ENCODE measurements around the gene IQSEC1. TPM values are rescaled to one million over a fixed set of nuclear protein-coding genes. Genes with fewer than 3 reads are reported as not detected.

Gene IQSEC1
- total RNA-seq, 1 donor from 2014 or later, result 29.5 TPM

DNA sequence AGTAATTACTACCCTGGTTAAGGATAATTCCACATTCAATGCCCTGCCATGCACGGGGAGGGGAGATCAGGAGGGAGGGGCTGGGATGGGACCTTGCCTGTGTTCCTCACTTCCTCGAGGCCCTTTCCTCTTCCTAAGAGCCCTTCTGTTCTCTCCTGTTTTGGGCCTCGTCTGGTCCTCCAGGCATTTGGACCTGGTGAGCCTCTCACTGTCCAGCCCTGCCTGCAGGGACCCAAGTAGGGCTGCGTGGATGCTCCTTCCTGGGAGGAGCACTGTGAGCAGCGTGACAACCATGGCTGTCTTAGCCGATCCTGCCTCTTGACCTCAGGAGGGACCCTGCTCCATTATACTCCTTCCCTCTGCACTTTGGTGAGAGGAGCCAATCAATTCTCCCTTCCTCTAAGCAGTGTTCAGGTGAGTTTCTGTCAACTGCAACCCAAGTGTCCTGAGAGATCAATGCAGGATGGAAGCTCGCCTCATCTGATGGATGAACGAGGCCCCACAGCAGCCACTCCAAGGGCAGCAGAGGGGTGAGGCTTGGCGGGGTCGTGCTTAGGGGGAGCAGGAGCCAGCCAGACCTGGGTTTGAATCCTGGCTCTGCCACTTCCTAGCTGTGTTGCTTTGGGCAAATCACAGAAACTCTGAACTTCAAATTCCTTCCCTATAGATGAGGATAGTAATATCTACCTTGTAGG lies 92.5 kb downstream of the IQSEC1 start:
- Histone ChIP-seq H4K20me1 (ENCODE audit: insufficient read depth, low read length) (peaks cover 23% of the 10 kb centered on the region), H3K36me3 (ENCODE audit: insufficient read depth, low read length) (no peaks in the 10 kb centered on the region), H3K9ac (ENCODE audit: low read length) (no peak overlapping the region), H3K79me2 (ENCODE audit: insufficient read depth, low read length) (no peaks in the 10 kb centered on the region), H3K4me2 (ENCODE audit: low read length) (no peak overlapping the region), H3K4me1 (ENCODE audit: insufficient read depth, low read length) (no peaks in the 10 kb centered on the region), H3K27ac (ENCODE audit: low read depth, low read length) (no peak overlapping the region), H3K9me3 (ENCODE audit: insufficient read depth, low read depth, low read length) (no peaks in the 10 kb centered on the region), H3K4me3 (ENCODE audit: insufficient read depth, low read depth, low read length) (no peak overlapping the region), H3K27me3 (ENCODE audit: insufficient read depth, low read length) (peaks cover 5% of the 10 kb centered on the region), H2AFZ (ENCODE audit: low read depth, low read length) (no peak overlapping the region)
- H3K27me3 Mint-ChIP-seq (ENCODE audit: low read depth, unreplicated experiment), result peaks cover 3% of the 10 kb centered on the region
- H3K9me3 Mint-ChIP-seq (ENCODE audit: unreplicated experiment), result no peaks in the 10 kb centered on the region
- H3K4me1 Mint-ChIP-seq (ENCODE audit: low read depth, unreplicated experiment), result peaks cover 3% of the 10 kb centered on the region
- DNase-seq (ENCODE audit: low read depth) (no peak), FAIRE-seq (no peak)
- H3K36me3 Mint-ChIP-seq (ENCODE audit: low read depth, unreplicated experiment), result no peaks in the 10 kb centered on the region
- no peak for TF ChIP-seq CTCF (IDR thresholded peaks at IDR 0.05; ENCODE audit: insufficient read depth, low read depth, low read length)
- no peak for TF ChIP-seq EZH2 (IDR thresholded peaks at IDR 0.05; ENCODE audit: insufficient read depth, low read length)
- no peak overlapping the region for H3K27ac Mint-ChIP-seq (ENCODE audit: unreplicated experiment)
- H3K4me3 Mint-ChIP-seq (ENCODE audit: unreplicated experiment), result no peak overlapping the region

DNA sequence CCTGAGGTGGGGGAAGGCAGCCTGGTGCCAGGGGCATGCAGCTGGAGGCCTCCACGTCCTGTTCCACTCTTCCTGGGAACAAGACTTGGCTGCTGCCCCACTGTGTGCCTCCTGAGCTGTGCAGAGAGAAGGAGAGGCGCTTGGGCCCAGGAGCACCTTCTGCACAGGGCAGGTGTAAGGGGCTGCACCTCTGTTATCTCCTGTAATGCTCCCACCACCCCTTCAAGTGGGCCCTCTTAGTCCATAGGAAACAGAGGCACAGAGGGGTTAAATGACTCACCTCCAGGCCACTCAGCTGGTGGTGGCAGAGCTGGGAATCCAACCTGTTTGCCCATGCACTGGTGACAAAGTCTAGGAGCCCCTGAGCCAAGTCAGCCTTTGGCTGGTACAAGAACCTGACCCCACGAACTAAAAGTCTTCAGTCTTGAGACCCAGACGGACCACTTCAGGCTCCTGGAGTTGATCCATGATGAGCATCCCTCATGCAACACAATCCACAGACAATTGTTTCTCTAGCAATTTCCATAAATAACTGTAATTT lies 93.2 kb downstream of the IQSEC1 start:
- Histone ChIP-seq H4K20me1 (ENCODE audit: insufficient read depth, low read length) (peaks cover 24% of the 10 kb centered on the region), H3K4me2 (ENCODE audit: low read length) (no peak overlapping the region), H3K9ac (ENCODE audit: low read length) (no peak overlapping the region), H3K27me3 (ENCODE audit: insufficient read depth, low read length) (peaks cover 10% of the 10 kb centered on the region), H2AFZ (ENCODE audit: low read depth, low read length) (no peak overlapping the region), H3K4me3 (ENCODE audit: insufficient read depth, low read depth, low read length) (no peak overlapping the region), H3K79me2 (ENCODE audit: insufficient read depth, low read length) (no peaks in the 10 kb centered on the region), H3K9me3 (ENCODE audit: insufficient read depth, low read depth, low read length) (no peaks in the 10 kb centered on the region), H3K4me1 (ENCODE audit: insufficient read depth, low read length) (no peaks in the 10 kb centered on the region), H3K36me3 (ENCODE audit: insufficient read depth, low read length) (no peaks in the 10 kb centered on the region), H3K27ac (ENCODE audit: low read depth, low read length) (no peak overlapping the region)
- Mint-ChIP-seq H3K4me1 (ENCODE audit: low read depth, unreplicated experiment) (peaks cover 3% of the 10 kb centered on the region), H3K9me3 (ENCODE audit: unreplicated experiment) (no peaks in the 10 kb centered on the region), H3K4me3 (ENCODE audit: unreplicated experiment) (no peak overlapping the region), H3K27ac (ENCODE audit: unreplicated experiment) (no peak overlapping the region), H3K27me3 (ENCODE audit: low read depth, unreplicated experiment) (peaks cover 5% of the 10 kb centered on the region), H3K36me3 (ENCODE audit: low read depth, unreplicated experiment) (no peaks in the 10 kb centered on the region)
- TF ChIP-seq CTCF (IDR thresholded peaks at IDR 0.05; ENCODE audit: insufficient read depth, low read depth, low read length) (no peak), EZH2 (IDR thresholded peaks at IDR 0.05; ENCODE audit: insufficient read depth, low read length) (no peak)
- FAIRE-seq (no peak), DNase-seq (ENCODE audit: low read depth) (no peak)
